Neural cell (in vitro differentiated cells): ENCODE results near the gene PTPRK. TPM values are rescaled to one million over a fixed set of nuclear protein-coding genes. Genes with fewer than 3 reads are reported as not detected.

Experiments
- H2AFZ ChIP-seq: fragments of 200-600, 300-800 bp; sonication (generic), shearing (Covaris generic); 2 replicates; pipeline ENCODE4 v1.6.0; 2014; ENCODE audit warnings: low read depth, mild to moderate bottlenecking, antibody characterized with exemption, low read length, moderate library complexity
- H3F3A ChIP-seq: fragments of 200-600 bp; shearing (Covaris generic); 2 replicates; pipeline ENCODE4 v1.6.1; 2016; ENCODE audit warnings: mild to moderate bottlenecking, moderate library complexity, mixed read lengths, antibody characterized with exemption, low read length; ENCODE audit not compliant: insufficient read depth, poor library complexity, severe bottlenecking
- H3K27ac ChIP-seq: fragments of 200-600, 300-800 bp; sonication (generic), shearing (Covaris generic); 2 replicates; pipeline ENCODE4 v1.5.1; 2014; ENCODE audit warnings: mild to moderate bottlenecking, low read length, moderate library complexity
- H3K27me3 ChIP-seq: fragments of 300-800, 200-600 bp; sonication (generic), shearing (Covaris generic); 2 replicates; pipeline ENCODE4 v1.6.0; 2014; ENCODE audit warnings: mild to moderate bottlenecking, low read depth, low read length, moderate library complexity; ENCODE audit not compliant: insufficient read depth
- H3K36me3 ChIP-seq: fragments of 300-800, 200-600 bp; sonication (generic), shearing (Covaris generic); 2 replicates; pipeline ENCODE4 v1.5.1; 2014; ENCODE audit warnings: mild to moderate bottlenecking, antibody characterized with exemption, low read length, moderate library complexity; ENCODE audit not compliant: insufficient read depth
- H3K4me2 ChIP-seq: fragments of 300-800, 200-600 bp; sonication (generic), shearing (Covaris generic); 2 replicates; pipeline ENCODE4 v1.6.0; 2014; ENCODE audit warnings: mild to moderate bottlenecking, low read length
- H3K4me3 ChIP-seq: fragments of 300-800, 200-600 bp; sonication (generic), shearing (Covaris generic); 2 replicates; pipeline ENCODE4 v1.5.1; 2014; ENCODE audit warnings: mild to moderate bottlenecking, low read length, moderate library complexity
- H3K79me2 ChIP-seq: fragments of 200-600 bp; shearing (Covaris generic); replicated peaks from 2 replicates; pipeline ENCODE4 v1.6.0; 2014; ENCODE audit warnings: mild to moderate bottlenecking, low read length, moderate library complexity; ENCODE audit not compliant: insufficient read depth
- H3K9ac ChIP-seq: fragments of 300-800, 200-600 bp; sonication (generic), shearing (Covaris generic); 2 replicates; pipeline ENCODE4 v1.6.1; 2016; ENCODE audit warnings: mild to moderate bottlenecking, low read length, mixed read lengths
- H3K9me2 ChIP-seq: fragments of 200-600 bp; shearing (Covaris generic); 2 replicates; pipeline ENCODE4 v1.6.1; 2016; ENCODE audit warnings: mild to moderate bottlenecking, low read length, mixed read lengths; ENCODE audit not compliant: insufficient read depth
- H3K9me3 ChIP-seq: fragments of 200-600, 300-800 bp; sonication (generic), shearing (Covaris generic); 2 replicates; pipeline ENCODE4 v1.6.1; 2016; ENCODE audit warnings: mild to moderate bottlenecking, mixed run types, low read length, moderate library complexity, mixed read lengths
- H4K20me1 ChIP-seq: fragments of 200-600 bp; shearing (Covaris generic); 2 replicates; pipeline ENCODE4 v1.6.1; 2016; ENCODE audit warnings: mild to moderate bottlenecking, mixed run types; ENCODE audit not compliant: insufficient read depth
- EP300 ChIP-seq: fragments of 450-650 bp; conservative IDR thresholded peaks from 2 replicates; pipeline ENCODE4 v1.6.1; 2014; ENCODE audit warnings: antibody characterized with exemption, mild to moderate bottlenecking, moderate library complexity; ENCODE audit not compliant: poor library complexity, severe bottlenecking
- EZH2 ChIP-seq: fragments of 200-600, 300-800 bp; shearing (Covaris generic), sonication (generic); IDR thresholded peaks from 2 replicates; pipeline ENCODE4 v1.6.1; 2014; ENCODE audit warnings: antibody characterized with exemption, low read length, borderline replicate concordance, mild to moderate bottlenecking; ENCODE audit not compliant: insufficient read depth, poor library complexity, severe bottlenecking
- MXI1 ChIP-seq: fragments of 450-650 bp; conservative IDR thresholded peaks from 2 replicates; pipeline ENCODE4 v1.6.1; 2014; ENCODE audit warnings: antibody characterized with exemption, mild to moderate bottlenecking; ENCODE audit not compliant: poor library complexity, severe bottlenecking
- POLR2AphosphoS5 ChIP-seq: IDR thresholded peaks from 2 replicates; pipeline ENCODE4 v1.6.1; 2012
- RAD21 ChIP-seq: fragments of 450-650 bp; conservative IDR thresholded peaks from 2 replicates; pipeline ENCODE4 v1.6.1; 2014; ENCODE audit warnings: antibody characterized with exemption, mild to moderate bottlenecking, moderate library complexity
- SMC3 ChIP-seq: fragments of 450-650 bp; conservative IDR thresholded peaks from 2 replicates; pipeline ENCODE4 v1.6.1; 2014; ENCODE audit warnings: antibody characterized with exemption, mild to moderate bottlenecking, moderate library complexity; ENCODE audit not compliant: poor library complexity
- TAF1 ChIP-seq: IDR thresholded peaks from 2 replicates; pipeline ENCODE4 v1.6.1; 2012; ENCODE audit warnings: low read depth
- polyA plus RNA-seq: library from polyadenylated mRNA; depleted of rRNA; stranded (reverse); fragments of >200 nt; gene quantifications from 2 replicates; pipeline ENCODE4 v1.2.3, GENCODE V29; 2014
- TF ChIP-seq, protein P1 (sequence below): fragments of 450-650 bp; IDR thresholded peaks from 2 replicates; pipeline ENCODE4 v1.5.1; 2014; ENCODE audit warnings: antibody characterized with exemption, mild to moderate bottlenecking, moderate library complexity; ENCODE audit not compliant: poor library complexity, severe bottlenecking
- TF ChIP-seq, protein P2 (sequence below): IDR thresholded peaks from 2 replicates; pipeline ENCODE4 v1.6.1; 2012; ENCODE audit warnings: borderline replicate concordance

Gene PTPRK
- polyA plus RNA-seq, 1 donor from 2014 or later, result 10.4 TPM

GRCh38 chr6:127921982-127922381, 598.4 kb downstream of the PTPRK start:
- no peak overlapping the region for H2AFZ ChIP-seq
- no peak overlapping the region for H3K9ac ChIP-seq
- no peaks in the 10 kb centered on the region for H3K27me3 ChIP-seq
- H3K9me2 ChIP-seq, result no peaks in the 10 kb centered on the region
- H3F3A ChIP-seq, result no peaks in the 10 kb centered on the region
- no peaks in the 10 kb centered on the region for H3K79me2 ChIP-seq
- H3K4me3 ChIP-seq, result no peak overlapping the region
- H3K4me2 ChIP-seq, result no peak overlapping the region
- no peaks in the 10 kb centered on the region for H3K36me3 ChIP-seq
- TF ChIP-seq EP300, result no peak
- TF ChIP-seq, protein P1, sequence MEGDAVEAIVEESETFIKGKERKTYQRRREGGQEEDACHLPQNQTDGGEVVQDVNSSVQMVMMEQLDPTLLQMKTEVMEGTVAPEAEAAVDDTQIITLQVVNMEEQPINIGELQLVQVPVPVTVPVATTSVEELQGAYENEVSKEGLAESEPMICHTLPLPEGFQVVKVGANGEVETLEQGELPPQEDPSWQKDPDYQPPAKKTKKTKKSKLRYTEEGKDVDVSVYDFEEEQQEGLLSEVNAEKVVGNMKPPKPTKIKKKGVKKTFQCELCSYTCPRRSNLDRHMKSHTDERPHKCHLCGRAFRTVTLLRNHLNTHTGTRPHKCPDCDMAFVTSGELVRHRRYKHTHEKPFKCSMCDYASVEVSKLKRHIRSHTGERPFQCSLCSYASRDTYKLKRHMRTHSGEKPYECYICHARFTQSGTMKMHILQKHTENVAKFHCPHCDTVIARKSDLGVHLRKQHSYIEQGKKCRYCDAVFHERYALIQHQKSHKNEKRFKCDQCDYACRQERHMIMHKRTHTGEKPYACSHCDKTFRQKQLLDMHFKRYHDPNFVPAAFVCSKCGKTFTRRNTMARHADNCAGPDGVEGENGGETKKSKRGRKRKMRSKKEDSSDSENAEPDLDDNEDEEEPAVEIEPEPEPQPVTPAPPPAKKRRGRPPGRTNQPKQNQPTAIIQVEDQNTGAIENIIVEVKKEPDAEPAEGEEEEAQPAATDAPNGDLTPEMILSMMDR, result no peak
- TF ChIP-seq TAF1, result no peak
- no peak for TF ChIP-seq POLR2AphosphoS5
- TF ChIP-seq RAD21, result no peak
- TF ChIP-seq, protein P2, sequence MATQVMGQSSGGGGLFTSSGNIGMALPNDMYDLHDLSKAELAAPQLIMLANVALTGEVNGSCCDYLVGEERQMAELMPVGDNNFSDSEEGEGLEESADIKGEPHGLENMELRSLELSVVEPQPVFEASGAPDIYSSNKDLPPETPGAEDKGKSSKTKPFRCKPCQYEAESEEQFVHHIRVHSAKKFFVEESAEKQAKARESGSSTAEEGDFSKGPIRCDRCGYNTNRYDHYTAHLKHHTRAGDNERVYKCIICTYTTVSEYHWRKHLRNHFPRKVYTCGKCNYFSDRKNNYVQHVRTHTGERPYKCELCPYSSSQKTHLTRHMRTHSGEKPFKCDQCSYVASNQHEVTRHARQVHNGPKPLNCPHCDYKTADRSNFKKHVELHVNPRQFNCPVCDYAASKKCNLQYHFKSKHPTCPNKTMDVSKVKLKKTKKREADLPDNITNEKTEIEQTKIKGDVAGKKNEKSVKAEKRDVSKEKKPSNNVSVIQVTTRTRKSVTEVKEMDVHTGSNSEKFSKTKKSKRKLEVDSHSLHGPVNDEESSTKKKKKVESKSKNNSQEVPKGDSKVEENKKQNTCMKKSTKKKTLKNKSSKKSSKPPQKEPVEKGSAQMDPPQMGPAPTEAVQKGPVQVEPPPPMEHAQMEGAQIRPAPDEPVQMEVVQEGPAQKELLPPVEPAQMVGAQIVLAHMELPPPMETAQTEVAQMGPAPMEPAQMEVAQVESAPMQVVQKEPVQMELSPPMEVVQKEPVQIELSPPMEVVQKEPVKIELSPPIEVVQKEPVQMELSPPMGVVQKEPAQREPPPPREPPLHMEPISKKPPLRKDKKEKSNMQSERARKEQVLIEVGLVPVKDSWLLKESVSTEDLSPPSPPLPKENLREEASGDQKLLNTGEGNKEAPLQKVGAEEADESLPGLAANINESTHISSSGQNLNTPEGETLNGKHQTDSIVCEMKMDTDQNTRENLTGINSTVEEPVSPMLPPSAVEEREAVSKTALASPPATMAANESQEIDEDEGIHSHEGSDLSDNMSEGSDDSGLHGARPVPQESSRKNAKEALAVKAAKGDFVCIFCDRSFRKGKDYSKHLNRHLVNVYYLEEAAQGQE, result no peak
- TF ChIP-seq MXI1, result no peak
- TF ChIP-seq EZH2, result no peak
- no peak for TF ChIP-seq SMC3
- peaks cover 7% of the 10 kb centered on the region for H3K9me3 ChIP-seq
- no peak overlapping the region for H3K27ac ChIP-seq
- no peaks in the 10 kb centered on the region for H4K20me1 ChIP-seq

GRCh38 chr6:127920804-127921203, 599.6 kb downstream of the PTPRK start:
- H3K27me3 ChIP-seq, result no peaks in the 10 kb centered on the region
- H3F3A ChIP-seq, result no peaks in the 10 kb centered on the region
- no peaks in the 10 kb centered on the region for H3K36me3 ChIP-seq
- no peak overlapping the region for H2AFZ ChIP-seq
- H3K4me3 ChIP-seq, result no peak overlapping the region
- H3K9ac ChIP-seq, result no peak overlapping the region
- H3K9me2 ChIP-seq, result no peaks in the 10 kb centered on the region
- H4K20me1 ChIP-seq, result no peaks in the 10 kb centered on the region
- no peak for TF ChIP-seq MXI1
- TF ChIP-seq, protein P1, result no peak
- no peak for TF ChIP-seq SMC3
- no peak for TF ChIP-seq TAF1
- TF ChIP-seq EZH2, result no peak
- TF ChIP-seq RAD21, result no peak
- no peak for TF ChIP-seq EP300
- TF ChIP-seq, protein P2, result no peak
- no peak for TF ChIP-seq POLR2AphosphoS5
- no peak overlapping the region for H3K27ac ChIP-seq
- H3K79me2 ChIP-seq, result no peaks in the 10 kb centered on the region
- H3K9me3 ChIP-seq, result peaks cover 6% of the 10 kb centered on the region
- H3K4me2 ChIP-seq, result no peak overlapping the region
